Endothelial cell (in vitro differentiated cells): ENCODE measurements around the gene MAVS. TPM values are rescaled to one million over a fixed set of nuclear protein-coding genes. Genes with fewer than 3 reads are reported as not detected.

ENCODE experiments used
- DNase-seq: peaks from one replicate; pipeline ENCODE4 v3.0.0; 2021; ENCODE audit warnings: low spot score
- H3K27ac Mint-ChIP-seq: one replicate; pipeline ENCODE4 v1.8.0; 2021; ENCODE audit warnings: mixed read lengths, inconsistent platforms; ENCODE audit not compliant: unreplicated experiment
- H3K27me3 Mint-ChIP-seq: one replicate; pipeline ENCODE4 v1.8.0; 2021; ENCODE audit warnings: mild to moderate bottlenecking, moderate library complexity, mixed read lengths, inconsistent platforms; ENCODE audit not compliant: unreplicated experiment
- H3K36me3 Mint-ChIP-seq: one replicate; pipeline ENCODE4 v1.8.0; 2021; ENCODE audit warnings: mild to moderate bottlenecking, low read depth, mixed read lengths, inconsistent platforms; ENCODE audit not compliant: unreplicated experiment
- H3K4me1 Mint-ChIP-seq: one replicate; pipeline ENCODE4 v1.8.0; 2021; ENCODE audit warnings: mild to moderate bottlenecking, mixed read lengths, inconsistent platforms; ENCODE audit not compliant: unreplicated experiment
- H3K4me3 Mint-ChIP-seq: one replicate; pipeline ENCODE4 v1.8.0; 2021; ENCODE audit warnings: mild to moderate bottlenecking, mixed read lengths, inconsistent platforms; ENCODE audit not compliant: unreplicated experiment
- H3K9me3 Mint-ChIP-seq: one replicate; pipeline ENCODE4 v1.8.0; 2021; ENCODE audit warnings: mixed read lengths, inconsistent platforms; ENCODE audit not compliant: unreplicated experiment
- total RNA-seq: library from RNA; stranded (reverse); fragmentation: NEBNext Ultra II Directional; extraction: Animal tissue kit (Norgen Biotek cat#: 25700); gene quantifications from one replicate; pipeline ENCODE4 v1.2.1, GENCODE V29; 2021; ENCODE audit not compliant: unreplicated experiment
- TF ChIP-seq, protein P1 (sequence below): fragments of 200-600 bp; sonication (generic); IDR thresholded peaks from one replicate; pipeline ENCODE4 v1.5.0; 2021; ENCODE audit warnings: antibody characterized with exemption; ENCODE audit not compliant: unreplicated experiment

MAVS gene
- total RNA-seq, 1 donor from 2014 or later, result 111 TPM

DNA sequence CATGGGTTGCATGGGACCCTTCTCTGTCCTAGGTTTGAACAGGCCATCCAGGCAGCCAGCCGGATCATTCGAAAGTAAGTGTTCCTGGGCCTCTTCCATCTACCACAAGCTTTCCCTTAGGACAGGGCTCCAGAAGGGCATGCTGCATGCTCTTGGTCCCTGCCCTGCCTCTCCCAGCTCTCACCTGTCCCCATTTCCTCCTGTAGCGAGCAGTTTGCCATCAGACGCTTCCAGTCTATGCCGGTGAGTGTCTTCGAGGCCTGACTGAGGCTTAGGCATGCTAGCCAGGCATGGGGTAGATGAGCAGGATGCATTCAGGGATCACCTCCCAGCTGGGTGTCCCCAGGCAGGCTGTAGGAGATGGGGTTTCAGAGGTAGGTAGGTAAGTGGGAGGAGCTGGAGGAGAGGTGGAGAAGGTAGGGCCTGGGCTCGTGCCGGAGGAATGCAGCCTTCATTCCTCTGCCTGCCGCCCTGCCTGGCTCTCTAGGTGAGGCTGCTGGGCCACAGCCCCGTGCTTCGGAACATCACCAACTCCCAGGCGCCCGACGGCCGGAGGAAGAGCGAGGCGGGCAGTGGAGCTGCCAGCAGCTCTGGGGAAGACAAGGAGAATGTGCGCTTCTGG lies 46.3 kb upstream of the MAVS start:
- DNase-seq, result no peak
- H3K4me3 Mint-ChIP-seq, result no peak overlapping the region

DNA sequence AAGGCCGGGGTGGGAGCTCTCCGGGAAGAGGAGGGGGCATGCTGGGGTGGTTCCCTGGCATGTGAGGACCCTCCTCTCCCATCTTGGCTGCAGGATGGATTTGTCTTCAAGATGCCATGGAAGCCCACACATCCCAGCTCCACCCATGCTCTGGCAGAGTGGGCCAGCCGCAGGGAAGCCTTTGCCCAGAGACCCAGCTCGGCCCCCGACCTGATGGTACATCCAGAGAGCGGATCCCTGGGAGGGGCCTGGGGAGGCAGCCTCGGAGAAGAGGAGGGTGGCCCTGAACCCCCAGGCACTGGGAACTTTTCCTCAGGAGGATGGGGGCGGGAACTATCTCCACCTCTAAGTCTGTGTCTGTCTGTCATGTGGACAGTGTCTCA lies 45.8 kb upstream of the MAVS start:
- Mint-ChIP-seq H3K4me1 (peaks cover 18% of the 10 kb centered on the region), H3K9me3 (no peaks in the 10 kb centered on the region), H3K27ac (no peak overlapping the region), H3K27me3 (peaks cover 21% of the 10 kb centered on the region), H3K36me3 (peaks cover 25% of the 10 kb centered on the region), H3K4me3 (no peak overlapping the region)
- DNase-seq, result no peak
- TF ChIP-seq, protein P1, sequence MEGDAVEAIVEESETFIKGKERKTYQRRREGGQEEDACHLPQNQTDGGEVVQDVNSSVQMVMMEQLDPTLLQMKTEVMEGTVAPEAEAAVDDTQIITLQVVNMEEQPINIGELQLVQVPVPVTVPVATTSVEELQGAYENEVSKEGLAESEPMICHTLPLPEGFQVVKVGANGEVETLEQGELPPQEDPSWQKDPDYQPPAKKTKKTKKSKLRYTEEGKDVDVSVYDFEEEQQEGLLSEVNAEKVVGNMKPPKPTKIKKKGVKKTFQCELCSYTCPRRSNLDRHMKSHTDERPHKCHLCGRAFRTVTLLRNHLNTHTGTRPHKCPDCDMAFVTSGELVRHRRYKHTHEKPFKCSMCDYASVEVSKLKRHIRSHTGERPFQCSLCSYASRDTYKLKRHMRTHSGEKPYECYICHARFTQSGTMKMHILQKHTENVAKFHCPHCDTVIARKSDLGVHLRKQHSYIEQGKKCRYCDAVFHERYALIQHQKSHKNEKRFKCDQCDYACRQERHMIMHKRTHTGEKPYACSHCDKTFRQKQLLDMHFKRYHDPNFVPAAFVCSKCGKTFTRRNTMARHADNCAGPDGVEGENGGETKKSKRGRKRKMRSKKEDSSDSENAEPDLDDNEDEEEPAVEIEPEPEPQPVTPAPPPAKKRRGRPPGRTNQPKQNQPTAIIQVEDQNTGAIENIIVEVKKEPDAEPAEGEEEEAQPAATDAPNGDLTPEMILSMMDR, result no peak

More for the DNA sequence above, 46.3 kb upstream of the MAVS start:
- Mint-ChIP-seq H3K27me3 (peaks cover 20% of the 10 kb centered on the region), H3K4me1 (peaks cover 15% of the 10 kb centered on the region), H3K9me3 (no peaks in the 10 kb centered on the region), H3K27ac (no peak overlapping the region), H3K36me3 (peaks cover 21% of the 10 kb centered on the region)
- TF ChIP-seq, protein P1, result no peak

DNA sequence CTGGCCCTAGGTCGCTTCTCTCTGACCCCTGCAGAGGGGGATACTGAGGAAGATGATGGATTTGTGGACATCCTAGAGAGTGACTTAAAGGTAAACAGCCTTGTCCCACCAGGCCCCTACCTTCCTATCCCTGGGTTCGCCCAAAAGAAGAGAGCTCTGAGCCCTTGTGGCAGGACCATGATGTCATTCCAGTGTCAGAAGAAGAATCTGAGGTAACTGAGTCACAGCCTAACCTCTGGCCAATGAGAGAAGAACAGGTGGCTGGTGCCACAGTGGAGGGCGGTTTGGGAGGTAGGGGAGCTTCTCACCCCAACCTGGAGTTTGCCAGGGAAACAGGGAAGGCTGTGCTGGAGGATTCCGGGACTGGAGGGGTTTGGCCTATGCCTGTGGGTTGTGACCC lies 45.3 kb upstream of the MAVS start:
- H3K9me3 Mint-ChIP-seq, result no peaks in the 10 kb centered on the region
- DNase-seq, result no peak
- H3K4me1 Mint-ChIP-seq, result peaks cover 18% of the 10 kb centered on the region
- peaks cover 21% of the 10 kb centered on the region for H3K27me3 Mint-ChIP-seq
- no peak overlapping the region for H3K27ac Mint-ChIP-seq
- TF ChIP-seq, protein P1, result no peak
- H3K36me3 Mint-ChIP-seq, result peaks cover 25% of the 10 kb centered on the region
- H3K4me3 Mint-ChIP-seq, result no peak overlapping the region

DNA sequence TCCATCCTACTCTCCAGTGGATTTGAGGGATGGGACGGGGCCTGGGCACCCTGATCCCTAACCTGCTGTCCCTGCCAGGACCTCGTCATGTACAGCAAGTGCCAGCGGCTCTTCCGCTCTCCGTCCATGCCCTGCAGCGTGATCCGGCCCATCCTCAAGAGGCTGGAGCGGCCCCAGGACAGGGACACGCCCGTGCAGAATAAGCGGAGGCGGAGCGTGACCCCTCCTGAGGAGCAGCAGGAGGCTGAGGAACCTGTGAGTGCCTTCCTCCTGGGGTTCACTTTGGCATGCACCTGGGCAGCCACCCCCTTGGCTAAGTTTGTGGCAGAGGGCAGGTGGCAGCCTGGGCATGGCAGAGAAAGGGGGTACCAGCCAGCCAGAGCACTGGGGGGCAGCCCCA lies 44.8 kb upstream of the MAVS start:
- Mint-ChIP-seq H3K9me3 (no peaks in the 10 kb centered on the region), H3K4me3 (no peak overlapping the region), H3K27ac (no peak overlapping the region), H3K36me3 (peaks cover 25% of the 10 kb centered on the region), H3K27me3 (peaks cover 21% of the 10 kb centered on the region), H3K4me1 (peaks cover 18% of the 10 kb centered on the region)
- TF ChIP-seq, protein P1, result no peak
- DNase-seq, result no peak

DNA sequence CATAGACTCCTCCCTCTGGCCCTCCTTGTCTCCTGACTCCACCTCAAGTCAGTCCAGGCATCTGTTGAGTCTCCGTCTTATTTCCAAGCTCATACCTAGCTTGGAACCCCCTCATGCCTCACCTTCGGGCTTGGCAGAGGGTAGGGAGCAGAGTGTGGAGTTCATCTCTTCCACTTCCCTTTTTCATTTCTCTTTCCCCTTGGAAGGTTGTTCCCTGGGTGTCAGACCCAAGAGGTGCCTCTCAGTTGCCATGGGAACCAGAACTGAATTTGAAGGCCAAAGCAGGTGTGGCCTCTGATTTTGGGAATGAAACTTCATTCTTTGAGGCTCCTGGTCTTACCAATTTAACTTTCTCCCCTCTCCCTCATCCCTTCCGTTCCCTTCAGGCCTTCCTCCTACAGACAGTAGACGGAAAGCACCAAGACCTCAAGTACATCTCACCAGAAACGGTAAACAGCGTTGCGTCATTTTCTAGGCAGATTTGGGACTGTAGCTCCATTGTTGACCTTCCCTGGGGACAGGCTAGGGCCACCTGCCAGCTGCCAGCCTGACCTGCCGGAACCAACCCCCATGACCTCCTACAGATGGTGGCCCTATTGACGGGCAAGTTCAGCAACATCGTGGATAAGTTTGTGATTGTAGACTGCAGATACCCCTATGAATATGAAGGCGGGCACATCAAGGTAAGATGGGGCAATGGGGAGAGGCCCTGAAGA lies 44.0 kb upstream of the MAVS start:
- TF ChIP-seq, protein P1, result no peak
- peaks cover 23% of the 10 kb centered on the region for H3K4me1 Mint-ChIP-seq
- H3K9me3 Mint-ChIP-seq, result no peaks in the 10 kb centered on the region
- no peak overlapping the region for H3K4me3 Mint-ChIP-seq
- no peak for DNase-seq
- no peak overlapping the region for H3K27ac Mint-ChIP-seq
- H3K36me3 Mint-ChIP-seq, result peaks cover 25% of the 10 kb centered on the region
- peaks cover 15% of the 10 kb centered on the region for H3K27me3 Mint-ChIP-seq
